K562 (cell line): ENCODE results near the gene DIPK1B. TPM values are rescaled to one million over a fixed set of nuclear protein-coding genes. Genes with fewer than 3 reads are reported as not detected.
A peak's percentile ranks its signal among the peaks of the same experiment; 100 is the strongest.

ENCODE experiments used
- FOXP4 ChIP-seq: sonication (generic); formaldehyde crosslinking; IDR thresholded peaks from 2 replicates; pipeline ENCODE4 v1.8.0; 2022; ENCODE audit warnings: mild to moderate bottlenecking, missing genetic modification reagents, borderline replicate concordance
- ILF3 ChIP-seq: fragments of 450-650 bp; IDR thresholded peaks from 2 replicates; pipeline ENCODE4 v1.6.1; 2018; ENCODE audit warnings: antibody characterized with exemption, mild to moderate bottlenecking, moderate library complexity, borderline replicate concordance
- KHSRP ChIP-seq: fragments of 450-650 bp; IDR thresholded peaks from 2 replicates; pipeline ENCODE4 v1.6.1; 2017
- POLR2B ChIP-seq: fragments of 450-650 bp; IDR thresholded peaks from 2 replicates; pipeline ENCODE4 v1.6.1; 2018; ENCODE audit warnings: low read depth; ENCODE audit not compliant: partially characterized antibody
- RBM25 ChIP-seq: fragments of 200-400 bp; formaldehyde crosslinking; IDR thresholded peaks from 2 replicates; pipeline ENCODE4 v1.6.1; 2018; ENCODE audit warnings: low read length, low read depth, moderate library complexity; ENCODE audit not compliant: severe bottlenecking
- RFX5 ChIP-seq: IDR thresholded peaks from 2 replicates; pipeline ENCODE4 v1.6.1; 2011; ENCODE audit warnings: low read depth, mild to moderate bottlenecking, improper control_type of control experiment, low read length
- UBTF ChIP-seq, 2 experiments: IDR thresholded peaks; 2 replicates each; pipeline ENCODE4 v1.6.1; 2012; ENCODE audit warnings: improper control_type of control experiment in 2 of 2, low read depth in 2 of 2, low read length in 2 of 2, borderline replicate concordance in 1 of 2
- ZNF212 ChIP-seq: fragments of 450-650 bp; formaldehyde crosslinking; IDR thresholded peaks from 2 replicates; pipeline ENCODE4 v1.4.0; 2020; ENCODE audit warnings: mild to moderate bottlenecking
- ZNF431 ChIP-seq: sonication (generic); formaldehyde crosslinking; IDR thresholded peaks from 2 replicates; pipeline ENCODE4 v1.8.0; 2022; ENCODE audit warnings: mild to moderate bottlenecking, missing genetic modification reagents
- ZNF436 ChIP-seq: fragments of 250-450, 450-650 bp; sonication (Bioruptor Pico); formaldehyde crosslinking; IDR thresholded peaks from 2 replicates; pipeline ENCODE4 v1.7.0; 2020; ENCODE audit warnings: mild to moderate bottlenecking
- ZNF511 ChIP-seq: sonication (generic); formaldehyde crosslinking; IDR thresholded peaks from 2 replicates; pipeline ENCODE4 v1.8.0; 2022; ENCODE audit warnings: mild to moderate bottlenecking, missing genetic modification reagents
- polyA plus RNA-seq, 8 experiments: library from polyadenylated mRNA; depleted of rRNA in 4 of 8; stranded (reverse) in 5 of 8; unstranded in 3 of 8; fragments of >200 nt; fragmentation: Nextera tagmentation in 2 of 8; fragmentation: Illumina TruSeq in 1 of 8; extraction: Ambion mirVana in 2 of 8; extraction: Trizol in 1 of 8; gene quantifications; 2 replicates each; pipeline versions ENCODE4 v1.2.1 to v1.2.3, GENCODE V29; 2011 to 2014; ENCODE audit warnings: inconsistent platforms in 1 of 8, missing spikeins in 1 of 8
- total RNA-seq, 7 experiments: library from RNA; depleted of rRNA in 6 of 7; stranded (reverse); fragments of >200 nt in 6 of 7; fragmentation: Illumina TruSeq in 2 of 7; extraction: Trizol in 2 of 7; gene quantifications; 2 replicates each; pipeline versions ENCODE4 v1.2.1 to v1.2.3, GENCODE V29; 2011 to 2021; ENCODE audit warnings: low replicate concordance in 1 of 7
- TF ChIP-seq, protein P1 (sequence below): fragments of 150-350 bp; IDR thresholded peaks from 2 replicates; pipeline ENCODE4 v1.6.1; 2014; ENCODE audit warnings: low read depth, mild to moderate bottlenecking, low read length, borderline replicate concordance
- TF ChIP-seq, protein P2 (sequence below): sonication (generic); formaldehyde crosslinking; IDR thresholded peaks from 2 replicates; pipeline ENCODE4 v1.8.0; 2023; ENCODE audit warnings: mild to moderate bottlenecking, missing genetic modification reagents

The DIPK1B gene
- total and polyA plus RNA-seq, 9 of the 15 experiments (the other 6 are each of a cell fraction or from before 2014, with no cell fraction given) = 0.08 to 22.3 (median 5.9) TPM

DNA sequence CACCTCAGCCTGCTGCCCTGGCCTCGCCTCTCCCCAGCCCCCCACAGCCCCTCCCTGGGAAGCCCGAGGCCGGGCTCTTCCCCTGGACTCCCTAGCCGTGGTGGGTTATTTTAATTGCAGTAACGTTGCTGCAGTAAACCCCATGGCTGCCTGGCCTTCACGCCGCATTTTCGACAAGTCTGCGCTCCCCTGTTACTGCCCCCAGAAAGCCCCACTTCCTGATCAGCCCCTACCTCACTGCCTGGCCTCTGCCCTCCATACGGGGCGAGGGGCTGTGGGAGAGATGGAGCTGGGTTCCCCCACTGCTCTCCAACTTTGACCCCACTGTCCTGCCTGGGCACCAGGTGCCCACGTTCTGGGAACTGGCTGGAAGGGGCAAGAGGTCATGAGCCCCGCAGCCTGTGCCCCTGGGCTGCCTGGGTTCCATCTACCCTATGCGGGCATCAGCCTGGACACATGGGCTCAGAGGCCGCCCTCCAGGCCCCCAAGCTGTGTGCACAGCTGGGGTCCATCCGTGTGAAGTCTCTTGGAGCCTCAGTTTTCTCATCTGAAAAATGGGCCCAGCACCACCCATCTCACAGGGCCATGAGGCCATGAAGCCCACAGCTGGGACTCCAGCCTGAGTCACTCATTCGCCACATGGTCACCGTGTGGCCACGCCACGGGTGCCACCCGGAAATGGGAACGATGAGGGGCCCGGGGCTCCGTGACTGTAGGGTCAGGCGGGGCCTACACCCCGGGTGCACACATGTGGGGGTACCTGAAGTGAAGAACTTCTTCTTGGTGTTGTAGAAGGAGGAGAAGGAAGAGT, 38.2 kb upstream of the DIPK1B start (continued):
- TF ChIP-seq, protein P1, sequence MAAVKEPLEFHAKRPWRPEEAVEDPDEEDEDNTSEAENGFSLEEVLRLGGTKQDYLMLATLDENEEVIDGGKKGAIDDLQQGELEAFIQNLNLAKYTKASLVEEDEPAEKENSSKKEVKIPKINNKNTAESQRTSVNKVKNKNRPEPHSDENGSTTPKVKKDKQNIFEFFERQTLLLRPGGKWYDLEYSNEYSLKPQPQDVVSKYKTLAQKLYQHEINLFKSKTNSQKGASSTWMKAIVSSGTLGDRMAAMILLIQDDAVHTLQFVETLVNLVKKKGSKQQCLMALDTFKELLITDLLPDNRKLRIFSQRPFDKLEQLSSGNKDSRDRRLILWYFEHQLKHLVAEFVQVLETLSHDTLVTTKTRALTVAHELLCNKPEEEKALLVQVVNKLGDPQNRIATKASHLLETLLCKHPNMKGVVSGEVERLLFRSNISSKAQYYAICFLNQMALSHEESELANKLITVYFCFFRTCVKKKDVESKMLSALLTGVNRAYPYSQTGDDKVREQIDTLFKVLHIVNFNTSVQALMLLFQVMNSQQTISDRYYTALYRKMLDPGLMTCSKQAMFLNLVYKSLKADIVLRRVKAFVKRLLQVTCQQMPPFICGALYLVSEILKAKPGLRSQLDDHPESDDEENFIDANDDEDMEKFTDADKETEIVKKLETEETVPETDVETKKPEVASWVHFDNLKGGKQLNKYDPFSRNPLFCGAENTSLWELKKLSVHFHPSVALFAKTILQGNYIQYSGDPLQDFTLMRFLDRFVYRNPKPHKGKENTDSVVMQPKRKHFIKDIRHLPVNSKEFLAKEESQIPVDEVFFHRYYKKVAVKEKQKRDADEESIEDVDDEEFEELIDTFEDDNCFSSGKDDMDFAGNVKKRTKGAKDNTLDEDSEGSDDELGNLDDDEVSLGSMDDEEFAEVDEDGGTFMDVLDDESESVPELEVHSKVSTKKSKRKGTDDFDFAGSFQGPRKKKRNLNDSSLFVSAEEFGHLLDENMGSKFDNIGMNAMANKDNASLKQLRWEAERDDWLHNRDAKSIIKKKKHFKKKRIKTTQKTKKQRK = no peak
- peak; percentile 80; the same call in 1 of the 2 replicates for TF ChIP-seq FOXP4 (CRISPR knock-in tag)
- TF ChIP-seq ILF3 = no peak
- no peak for TF ChIP-seq ZNF436 (CRISPR knock-in tag)
- peak; percentile 90 for TF ChIP-seq RBM25
- TF ChIP-seq RFX5 = no peak
- TF ChIP-seq, protein P2, sequence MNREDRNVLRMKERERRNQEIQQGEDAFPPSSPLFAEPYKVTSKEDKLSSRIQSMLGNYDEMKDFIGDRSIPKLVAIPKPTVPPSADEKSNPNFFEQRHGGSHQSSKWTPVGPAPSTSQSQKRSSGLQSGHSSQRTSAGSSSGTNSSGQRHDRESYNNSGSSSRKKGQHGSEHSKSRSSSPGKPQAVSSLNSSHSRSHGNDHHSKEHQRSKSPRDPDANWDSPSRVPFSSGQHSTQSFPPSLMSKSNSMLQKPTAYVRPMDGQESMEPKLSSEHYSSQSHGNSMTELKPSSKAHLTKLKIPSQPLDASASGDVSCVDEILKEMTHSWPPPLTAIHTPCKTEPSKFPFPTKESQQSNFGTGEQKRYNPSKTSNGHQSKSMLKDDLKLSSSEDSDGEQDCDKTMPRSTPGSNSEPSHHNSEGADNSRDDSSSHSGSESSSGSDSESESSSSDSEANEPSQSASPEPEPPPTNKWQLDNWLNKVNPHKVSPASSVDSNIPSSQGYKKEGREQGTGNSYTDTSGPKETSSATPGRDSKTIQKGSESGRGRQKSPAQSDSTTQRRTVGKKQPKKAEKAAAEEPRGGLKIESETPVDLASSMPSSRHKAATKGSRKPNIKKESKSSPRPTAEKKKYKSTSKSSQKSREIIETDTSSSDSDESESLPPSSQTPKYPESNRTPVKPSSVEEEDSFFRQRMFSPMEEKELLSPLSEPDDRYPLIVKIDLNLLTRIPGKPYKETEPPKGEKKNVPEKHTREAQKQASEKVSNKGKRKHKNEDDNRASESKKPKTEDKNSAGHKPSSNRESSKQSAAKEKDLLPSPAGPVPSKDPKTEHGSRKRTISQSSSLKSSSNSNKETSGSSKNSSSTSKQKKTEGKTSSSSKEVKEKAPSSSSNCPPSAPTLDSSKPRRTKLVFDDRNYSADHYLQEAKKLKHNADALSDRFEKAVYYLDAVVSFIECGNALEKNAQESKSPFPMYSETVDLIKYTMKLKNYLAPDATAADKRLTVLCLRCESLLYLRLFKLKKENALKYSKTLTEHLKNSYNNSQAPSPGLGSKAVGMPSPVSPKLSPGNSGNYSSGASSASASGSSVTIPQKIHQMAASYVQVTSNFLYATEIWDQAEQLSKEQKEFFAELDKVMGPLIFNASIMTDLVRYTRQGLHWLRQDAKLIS (CRISPR knock-in tag) = 0 out of 2 replicates have a peak, but pooled peaks have one; percentile 18
- 0 out of 2 replicates have a peak, but pooled peaks have one; percentile 20 for TF ChIP-seq ZNF511
- peak; percentile 8 for TF ChIP-seq POLR2B
- no peak for TF ChIP-seq ZNF212
- TF ChIP-seq UBTF (IDR thresholded peaks at IDR 0.05; ENCODE audit: borderline replicate concordance in 1 of 2, low read depth in 2 of 2, low read length in 2 of 2) = no peak
- no peak for TF ChIP-seq KHSRP
- TF ChIP-seq ZNF431 (CRISPR knock-in tag) = 0 out of 2 replicates have a peak, but pooled peaks have one; percentile 32
